IPS DF 19.7 (cell line): Measurements from ENCODE around the gene IL1B.

Experiments used
- DNase-seq: peaks from one replicate; pipeline ENCODE4 v3.0.0-alpha.2; 2013; ENCODE audit warnings: low read depth, low spot score

IL1B gene

DNA sequence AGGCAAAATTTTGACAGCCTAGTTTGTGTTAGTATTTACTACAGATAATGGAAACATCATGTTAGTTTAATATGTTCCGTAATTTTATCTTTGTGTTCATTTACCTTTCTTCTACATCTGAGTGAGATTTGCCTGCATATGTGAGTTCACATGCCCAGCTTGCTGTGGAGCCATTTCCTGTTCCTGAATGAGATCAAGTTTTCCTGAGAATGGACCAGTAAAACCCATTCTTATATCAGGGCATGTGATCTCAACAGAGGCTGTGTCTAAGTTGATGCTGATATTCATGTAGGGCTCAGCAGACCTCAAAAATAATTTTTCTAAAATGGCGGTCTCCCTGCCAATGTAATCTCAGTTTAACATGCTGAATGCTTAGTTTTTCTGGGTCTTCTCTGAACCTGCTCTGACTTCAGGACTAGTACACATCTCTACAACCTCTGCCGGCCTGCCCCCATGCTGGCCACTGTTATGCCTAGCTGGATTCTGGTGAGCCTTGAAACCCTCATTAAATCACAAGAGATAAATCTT, 53.3 kb downstream of the IL1B start:
- no peak for DNase-seq

DNA sequence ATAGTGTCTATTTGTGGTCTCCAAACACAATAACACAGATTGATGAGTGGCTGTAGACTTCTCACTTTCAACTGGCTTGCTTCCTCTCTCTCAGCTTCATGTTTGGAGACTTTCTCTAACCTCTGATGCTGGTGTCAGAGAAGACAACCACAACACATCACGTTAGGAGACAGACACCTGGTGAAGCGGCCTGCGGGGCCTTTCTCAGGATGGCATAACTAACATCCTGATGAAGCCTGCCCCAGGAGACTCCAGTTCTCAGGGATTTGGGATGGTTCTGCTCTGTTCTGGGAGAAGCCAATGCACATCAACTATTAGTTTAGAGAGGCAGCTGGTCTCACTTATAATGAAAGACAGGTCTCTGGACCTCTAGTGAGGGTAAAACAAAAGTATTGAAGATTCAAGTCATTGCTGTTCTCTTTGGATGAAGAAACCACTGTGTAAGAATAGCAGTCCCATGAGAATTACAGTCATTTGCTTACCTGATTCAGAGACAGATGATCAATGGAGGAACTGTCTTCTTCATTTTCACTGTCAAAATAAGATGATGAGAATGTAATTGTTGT, 54.3 kb downstream of the IL1B start:
- no peak for DNase-seq
